HEK293T (cell line): ENCODE measurements around the gene ONECUT2.

Experiments used
- CTCF ChIA-PET: fragments of 350-600 bp; formaldehyde crosslinking; extraction: SDS; loops from one replicate; lab custom pipeline; 2021; ENCODE audit warnings: antibody characterized with exemption, inconsistent platforms; lab: Yijun Ruan, JAX
- POLR2A ChIA-PET: fragments of 350-600 bp; formaldehyde crosslinking; extraction: SDS; loops from one replicate; lab custom pipeline; 2020; ENCODE audit warnings: antibody characterized with exemption, inconsistent platforms; lab: Yijun Ruan, JAX
- DNase-seq: peaks from one replicate; pipeline ENCODE4 v3.0.0; 2012; ENCODE audit warnings: mixed read lengths; ENCODE audit errors: extremely low spot score
- ARNT ChIP-seq: fragments of 450-650 bp; IDR thresholded peaks from 2 replicates; pipeline ENCODE4 v1.6.1; 2017; ENCODE audit warnings: mild to moderate bottlenecking
- BHLHE40 ChIP-seq: fragments of 450-650 bp; IDR thresholded peaks from 2 replicates; pipeline ENCODE4 v1.6.1; 2016; ENCODE audit warnings: mild to moderate bottlenecking, moderate library complexity, borderline replicate concordance
- CTBP1 ChIP-seq: fragments of 450-650 bp; IDR thresholded peaks from 2 replicates; pipeline ENCODE4 v1.6.1; 2016; ENCODE audit warnings: borderline replicate concordance
- ELF4 ChIP-seq: fragments of 450-650 bp; IDR thresholded peaks from 2 replicates; pipeline ENCODE4 v1.6.1; 2017; ENCODE audit warnings: antibody characterized with exemption
- FOXA1 ChIP-seq: fragments of 450-650 bp; IDR thresholded peaks from 2 replicates; pipeline ENCODE4 v1.6.1; 2016; ENCODE audit warnings: mild to moderate bottlenecking
- FOXK2 ChIP-seq: fragments of 450-650 bp; IDR thresholded peaks from 2 replicates; pipeline ENCODE4 v1.6.1; 2016; ENCODE audit warnings: mild to moderate bottlenecking
- FOXM1 ChIP-seq: fragments of 450-650 bp; IDR thresholded peaks from 2 replicates; pipeline ENCODE4 v1.6.1; 2017; ENCODE audit warnings: mild to moderate bottlenecking, borderline replicate concordance
- HDGF ChIP-seq: fragments of 450-650 bp; IDR thresholded peaks from 2 replicates; pipeline ENCODE4 v1.6.1; 2017; ENCODE audit warnings: antibody characterized with exemption, borderline replicate concordance
- L3MBTL2 ChIP-seq: fragments of 450-650 bp; conservative IDR thresholded peaks from 2 replicates; pipeline ENCODE4 v1.6.1; 2016; ENCODE audit warnings: mild to moderate bottlenecking
- LEF1 ChIP-seq: fragments of 450-650 bp; IDR thresholded peaks from 2 replicates; pipeline ENCODE4 v1.6.1; 2017; ENCODE audit warnings: mild to moderate bottlenecking, borderline replicate concordance
- NFRKB ChIP-seq: fragments of 450-650 bp; IDR thresholded peaks from 2 replicates; pipeline ENCODE4 v1.6.1; 2016; ENCODE audit warnings: mild to moderate bottlenecking, moderate library complexity
- PKNOX1 ChIP-seq: fragments of 450-650 bp; IDR thresholded peaks from 2 replicates; pipeline ENCODE4 v1.6.1; 2016
- SP1 ChIP-seq: fragments of 450-650 bp; IDR thresholded peaks from 2 replicates; pipeline ENCODE4 v1.6.1; 2017
- SUZ12 ChIP-seq: fragments of 450-650 bp; IDR thresholded peaks from 2 replicates; pipeline ENCODE4 v1.6.1; 2016; ENCODE audit warnings: mild to moderate bottlenecking
- TARDBP ChIP-seq: fragments of 450-650 bp; IDR thresholded peaks from 2 replicates; pipeline ENCODE4 v1.6.1; 2016
- ZNF384 ChIP-seq: fragments of 450-650 bp; IDR thresholded peaks from 2 replicates; pipeline ENCODE4 v1.6.1; 2016

The ONECUT2 gene

GRCh38 chr18:57533006-57533867 lies 98.1 kb downstream of the ONECUT2 start:
- TF ChIP-seq ARNT = no peak
- no peak for TF ChIP-seq SUZ12
- no peak for TF ChIP-seq SP1
- no peak for TF ChIP-seq LEF1
- TF ChIP-seq ELF4 = no peak
- no peak for TF ChIP-seq FOXA1
- no peak for TF ChIP-seq HDGF
- no peak for TF ChIP-seq ZNF384
- TF ChIP-seq TARDBP = no peak
- TF ChIP-seq BHLHE40 = no peak
- TF ChIP-seq L3MBTL2 = no peak
- TF ChIP-seq NFRKB = no peak
- DNase-seq = no peak
- CTCF ChIA-PET = interaction anchor here (0.7 kb wide), 1 partner anchor 29 kb away, joined by 3 read pairs; no protein-coding TSS in a partner anchor
- POLR2A ChIA-PET = no interaction called here

- CTCF ChIA-PET = no interaction called here
- DNase-seq = no peak
Observed at GRCh38 chr18:57533868-57534510, 98.8 kb downstream of the ONECUT2 start.

GRCh38 chr18:57534511-57534909 lies 99.3 kb downstream of the ONECUT2 start:
- POLR2A ChIA-PET = no interaction called here
- TF ChIP-seq FOXA1 = no peak
- no peak for TF ChIP-seq ARNT
- TF ChIP-seq ELF4 = no peak
- no peak for TF ChIP-seq FOXK2
- TF ChIP-seq SP1 = no peak
- TF ChIP-seq PKNOX1 = no peak
- TF ChIP-seq FOXM1 = no peak
- no peak for TF ChIP-seq LEF1
- no peak for TF ChIP-seq L3MBTL2
- TF ChIP-seq BHLHE40 = no peak
- TF ChIP-seq NFRKB = no peak
- no peak for TF ChIP-seq CTBP1
- TF ChIP-seq SUZ12 = no peak
- no peak for TF ChIP-seq HDGF
- no peak for TF ChIP-seq ZNF384
- TF ChIP-seq TARDBP = no peak
- CTCF ChIA-PET = no interaction called here
- no peak for DNase-seq

More at GRCh38 chr18:57533868-57534510, 98.8 kb downstream of the ONECUT2 start:
- TF ChIP-seq TARDBP (no peak), PKNOX1 (peak; percentile 46; the same call in 1 of the 2 replicates)
- POLR2A ChIA-PET = no interaction called here

- POLR2A ChIA-PET = no interaction called here
- no peak for DNase-seq
- TF ChIP-seq LEF1 (no peak), NFRKB (no peak), ZNF384 (no peak), SP1 (no peak), ARNT (no peak), SUZ12 (no peak), ELF4 (no peak), CTBP1 (no peak)
- CTCF ChIA-PET = no interaction called here
Observed at GRCh38 chr18:57538614-57539013, 103.4 kb downstream of the ONECUT2 start.

GRCh38 chr18:57539702-57540101 lies 104.5 kb downstream of the ONECUT2 start:
- DNase-seq = no peak
- CTCF ChIA-PET = no interaction called here
- POLR2A ChIA-PET = no interaction called here

More at GRCh38 chr18:57539702-57540101, 104.5 kb downstream of the ONECUT2 start:
- TF ChIP-seq BHLHE40 (no peak), LEF1 (no peak), TARDBP (no peak), PKNOX1 (no peak), NFRKB (no peak)
